ENCODE data around the gene B3GALT6.

- no peak for TF ChIP-seq CTCF (IDR thresholded peaks at IDR 0.05)
- no peak for TF ChIP-seq POLR2A (IDR thresholded peaks at IDR 0.05)
These were observed 9.0 kb downstream of the B3GALT6 start for GRCh38 chr1:1240822-1241587.

Measured in body of pancreas (tissue), 4 donors.